A549 treated with GW870086 at 1 μM for 4 hours (cell line): ENCODE results near the gene PPM1A. TPM values are rescaled to one million over a fixed set of nuclear protein-coding genes. Genes with fewer than 3 reads are reported as not detected.

Experiments used
- total RNA-seq: library from RNA; stranded (reverse); fragments of 200-300 nt; extraction: Qiagen RNA extraction; gene quantifications from 5 replicates; pipeline ENCODE4 v1.2.3, GENCODE V29; 2022; ENCODE audit warnings: low read depth

The PPM1A gene
- total RNA-seq = 30.4 to 40.1 TPM (median 38.3 TPM) in 5 replicates

DNA sequence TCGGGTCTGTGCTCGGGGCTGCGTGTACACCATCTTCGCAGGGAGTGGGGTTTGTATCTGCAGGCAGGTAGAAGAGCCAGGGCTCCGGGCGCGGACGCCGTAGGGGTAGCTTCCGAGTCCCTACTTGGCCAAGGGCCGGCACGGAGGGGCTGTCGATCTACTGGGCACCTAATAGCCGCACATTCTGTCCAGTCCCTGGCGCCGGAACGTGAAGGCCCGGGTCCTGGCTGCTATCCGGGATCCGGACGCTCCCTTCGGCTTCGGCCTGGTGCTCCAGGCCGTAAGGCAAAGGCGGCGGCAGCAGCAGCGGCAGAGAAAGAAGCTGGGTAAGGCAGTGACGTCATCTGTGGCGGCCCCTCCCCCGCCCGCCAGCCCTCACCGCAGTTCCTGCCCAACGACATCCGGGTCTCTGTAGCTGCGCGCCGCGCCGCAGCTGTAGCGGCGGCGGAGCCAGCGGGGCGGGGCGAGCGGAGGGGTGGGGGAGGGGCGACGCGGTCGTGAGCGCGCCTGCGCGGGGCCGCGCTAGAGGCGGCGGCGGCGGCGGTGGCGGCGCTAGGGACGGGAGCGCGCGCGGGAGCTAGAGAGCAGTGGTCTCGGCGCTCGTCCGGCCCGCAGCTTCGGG lies at the start of gene PPM1A:
PPM1A (plus strand) TSS at position 525 of the 622 bp plus-strand sequence. CDS start 33,483 bp downstream, outside the sequence.

Other genes starting within 250 kb of the PPM1A start
- gene PCNX4, start 157.3 kb upstream of the PPM1A start, total RNA-seq = 24.1 to 39.0 TPM (median 29.8 TPM) in 5 replicates
- 78.6 to 86.4 TPM (median 80.1 TPM) in 5 replicates for gene DHRS7, start 83.8 kb upstream of the PPM1A start, total RNA-seq
- 0.29 TPM in 1 of 5 replicates, not detected in the others for gene C14orf39, start 236.8 kb downstream of the PPM1A start, total RNA-seq